Hippocampal formation (tissue), 2 donors: Measurements from ENCODE around the gene SLC29A3.

ENCODE experiments used
- DNase-seq, 2 donors: peaks; one replicate each; lab custom pipeline; 2025; lab: John Stamatoyannopoulos, UW

The SLC29A3 gene

GRCh38 chr10:71300555-71301370, 18.3 kb upstream of the SLC29A3 start:
- no peak for DNase-seq

GRCh38 chr10:71301371-71301916, 17.6 kb upstream of the SLC29A3 start:
- no peak for DNase-seq

GRCh38 chr10:71302451-71302850, 16.6 kb upstream of the SLC29A3 start:
- no peak for DNase-seq

GRCh38 chr10:71302874-71303568, 16.0 kb upstream of the SLC29A3 start:
- DNase-seq: no peak

GRCh38 chr10:71303569-71303907, 15.5 kb upstream of the SLC29A3 start:
- DNase-seq: no peak

- no peak for DNase-seq
Observed at GRCh38 chr10:71304914-71305313, 14.1 kb upstream of the SLC29A3 start.

GRCh38 chr10:71306979-71307378, 12.1 kb upstream of the SLC29A3 start:
- DNase-seq: no peak

- DNase-seq: no peak
Observed at GRCh38 chr10:71307469-71308085, 11.5 kb upstream of the SLC29A3 start.

GRCh38 chr10:71308244-71308643, 10.8 kb upstream of the SLC29A3 start:
- DNase-seq: no peak

GRCh38 chr10:71308985-71309384, 10.1 kb upstream of the SLC29A3 start:
- DNase-seq: no peak

GRCh38 chr10:71309919-71310318, 9.1 kb upstream of the SLC29A3 start:
- DNase-seq: no peak

GRCh38 chr10:71312220-71312619, 6.8 kb upstream of the SLC29A3 start:
- DNase-seq: no peak

GRCh38 chr10:71312811-71313789, 6.0 kb upstream of the SLC29A3 start:
- DNase-seq: peak in 1 of 2 donors; percentile 27

- peak; percentile 30 to 52 for DNase-seq
Observed at GRCh38 chr10:71314028-71314693, 4.9 kb upstream of the SLC29A3 start.

GRCh38 chr10:71314694-71315225, 4.3 kb upstream of the SLC29A3 start:
- no peak for DNase-seq

GRCh38 chr10:71316056-71316785, 2.8 kb upstream of the SLC29A3 start:
- no peak for DNase-seq

GRCh38 chr10:71316786-71317160, 2.3 kb upstream of the SLC29A3 start:
- no peak for DNase-seq

- DNase-seq: no peak
Observed at GRCh38 chr10:71317739-71318138, 1.3 kb upstream of the SLC29A3 start.

GRCh38 chr10:71319800-71320392, 837 bp downstream of the SLC29A3 start:
- no peak for DNase-seq

GRCh38 chr10:71320592-71320991, 1.5 kb downstream of the SLC29A3 start:
- no peak for DNase-seq
